LNCAP (cell line): ENCODE measurements around the gene NOS1AP.

ENCODE experiments used
- TF ChIP-seq, protein P1 (sequence below): fragments of 450-650 bp; IDR thresholded peaks from 2 replicates; pipeline ENCODE4 v1.5.1; 2017; ENCODE audit warnings: mild to moderate bottlenecking

Gene NOS1AP

DNA sequence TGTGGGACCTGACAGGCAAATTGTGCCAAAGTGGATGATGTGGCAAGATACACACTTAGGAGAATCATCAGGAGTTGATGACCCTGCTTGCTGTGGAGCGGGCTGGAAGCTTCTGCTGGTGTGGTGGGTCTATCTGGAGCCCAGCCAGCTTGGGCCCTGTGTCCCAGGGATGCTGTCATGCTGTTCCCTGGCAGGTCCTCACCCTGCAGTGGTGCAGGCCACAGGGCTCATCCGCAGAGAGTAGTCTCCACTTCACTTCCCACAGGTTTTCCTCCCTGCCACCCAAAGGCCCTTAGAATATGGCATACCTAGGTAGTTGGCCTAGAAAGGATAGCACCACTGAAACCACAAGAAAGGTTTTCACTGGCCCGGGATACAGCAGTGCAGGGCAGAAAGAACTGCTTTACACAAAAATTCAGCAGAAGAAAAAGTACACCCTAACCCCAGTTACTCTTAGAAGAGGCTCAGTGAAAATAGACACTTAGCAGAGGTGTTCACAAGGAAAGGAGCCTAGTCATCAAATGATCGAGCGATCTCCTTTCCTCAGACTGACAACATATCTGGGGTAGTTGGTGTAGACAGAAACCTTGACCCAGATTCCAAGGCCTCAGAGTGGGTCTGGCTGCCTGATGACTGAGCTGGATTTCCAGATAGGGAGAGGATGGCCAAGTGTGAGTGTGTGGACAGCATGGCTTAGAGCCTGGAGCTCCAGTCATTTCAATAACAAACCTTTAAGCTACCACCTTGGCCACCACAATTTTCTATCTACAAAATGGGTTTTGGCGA is 310.8 kb downstream of the NOS1AP start:
- TF ChIP-seq, protein P1, sequence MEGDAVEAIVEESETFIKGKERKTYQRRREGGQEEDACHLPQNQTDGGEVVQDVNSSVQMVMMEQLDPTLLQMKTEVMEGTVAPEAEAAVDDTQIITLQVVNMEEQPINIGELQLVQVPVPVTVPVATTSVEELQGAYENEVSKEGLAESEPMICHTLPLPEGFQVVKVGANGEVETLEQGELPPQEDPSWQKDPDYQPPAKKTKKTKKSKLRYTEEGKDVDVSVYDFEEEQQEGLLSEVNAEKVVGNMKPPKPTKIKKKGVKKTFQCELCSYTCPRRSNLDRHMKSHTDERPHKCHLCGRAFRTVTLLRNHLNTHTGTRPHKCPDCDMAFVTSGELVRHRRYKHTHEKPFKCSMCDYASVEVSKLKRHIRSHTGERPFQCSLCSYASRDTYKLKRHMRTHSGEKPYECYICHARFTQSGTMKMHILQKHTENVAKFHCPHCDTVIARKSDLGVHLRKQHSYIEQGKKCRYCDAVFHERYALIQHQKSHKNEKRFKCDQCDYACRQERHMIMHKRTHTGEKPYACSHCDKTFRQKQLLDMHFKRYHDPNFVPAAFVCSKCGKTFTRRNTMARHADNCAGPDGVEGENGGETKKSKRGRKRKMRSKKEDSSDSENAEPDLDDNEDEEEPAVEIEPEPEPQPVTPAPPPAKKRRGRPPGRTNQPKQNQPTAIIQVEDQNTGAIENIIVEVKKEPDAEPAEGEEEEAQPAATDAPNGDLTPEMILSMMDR: no peak

DNA sequence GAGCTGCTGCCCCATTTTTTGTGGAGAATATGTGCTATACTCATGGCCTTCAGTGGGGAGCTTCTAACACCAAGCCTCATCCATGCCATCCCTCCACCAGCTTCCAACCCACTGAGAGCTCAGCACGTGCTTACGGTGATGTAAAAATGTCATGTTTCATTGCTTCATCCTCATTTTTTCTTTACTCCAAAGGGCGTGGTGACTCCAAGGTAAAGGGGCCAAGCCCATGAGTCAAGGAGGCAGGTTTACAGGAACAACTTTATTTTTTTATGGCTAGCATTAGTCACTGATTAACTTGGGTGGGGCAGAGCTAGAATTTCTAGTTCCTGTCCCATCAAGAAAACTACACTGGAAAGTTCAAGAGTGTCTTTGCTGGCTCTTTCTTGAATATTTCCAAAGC is 311.9 kb downstream of the NOS1AP start, which contains the start of gene C1orf226:
Gene C1orf226, plus strand, starts transcription at position 346 of the 400 bp plus-strand sequence. CDS start 174 bp downstream, outside the sequence.
- TF ChIP-seq, protein P1: no peak

DNA sequence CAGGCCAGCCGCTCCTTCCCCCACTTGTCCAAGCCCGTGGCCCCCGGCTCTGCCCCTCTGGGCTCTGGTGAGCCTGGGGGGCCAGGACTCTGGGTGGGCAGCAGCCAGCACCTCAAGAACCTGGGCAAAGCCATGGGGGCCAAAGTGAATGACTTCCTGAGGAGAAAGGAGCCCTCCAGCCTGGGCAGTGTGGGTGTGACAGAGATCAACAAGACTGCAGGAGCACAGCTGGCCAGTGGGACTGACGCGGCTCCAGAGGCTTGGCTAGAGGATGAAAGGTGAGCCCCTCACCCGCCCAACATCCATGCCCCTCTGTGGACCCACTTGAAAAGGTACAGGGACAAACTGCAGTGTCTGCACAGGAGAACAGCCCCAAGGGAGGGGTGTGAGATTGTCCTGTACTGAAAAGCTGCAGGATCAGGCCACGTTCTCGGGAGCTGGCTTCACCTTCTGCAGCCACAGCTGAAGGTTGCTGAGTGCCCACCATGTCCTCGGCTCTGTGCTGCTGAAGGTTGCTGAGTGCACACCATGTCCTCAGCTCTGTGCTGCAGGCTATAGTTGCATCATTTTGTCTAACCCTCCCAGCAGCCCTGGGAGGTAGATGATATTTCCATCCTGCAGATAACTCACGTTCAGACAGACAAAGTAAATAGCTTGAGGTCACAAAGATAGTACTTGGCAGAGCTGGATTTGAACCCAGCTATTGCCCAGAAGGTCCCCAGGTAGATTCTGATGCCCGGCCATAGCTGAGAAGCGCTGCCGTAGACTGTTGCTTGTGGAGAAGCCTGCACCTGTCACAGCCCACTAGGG is 312.7 kb downstream of the NOS1AP start:
- TF ChIP-seq, protein P1: no peak

DNA sequence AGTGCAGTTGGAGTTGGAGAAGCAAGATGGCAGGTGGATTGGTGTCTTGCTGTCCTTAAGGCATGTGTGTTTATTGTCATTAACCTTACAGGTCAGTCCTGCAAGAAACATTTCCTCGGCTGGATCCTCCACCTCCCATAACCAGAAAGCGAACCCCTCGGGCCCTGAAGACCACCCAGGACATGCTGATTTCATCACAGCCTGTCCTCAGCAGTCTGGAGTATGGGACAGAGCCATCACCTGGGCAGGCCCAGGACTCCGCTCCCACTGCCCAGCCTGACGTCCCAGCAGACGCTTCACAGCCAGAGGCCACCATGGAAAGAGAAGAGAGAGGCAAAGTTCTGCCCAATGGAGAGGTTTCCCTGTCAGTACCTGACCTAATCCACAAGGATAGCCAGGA is 313.6 kb downstream of the NOS1AP start:
- TF ChIP-seq, protein P1: no peak

DNA sequence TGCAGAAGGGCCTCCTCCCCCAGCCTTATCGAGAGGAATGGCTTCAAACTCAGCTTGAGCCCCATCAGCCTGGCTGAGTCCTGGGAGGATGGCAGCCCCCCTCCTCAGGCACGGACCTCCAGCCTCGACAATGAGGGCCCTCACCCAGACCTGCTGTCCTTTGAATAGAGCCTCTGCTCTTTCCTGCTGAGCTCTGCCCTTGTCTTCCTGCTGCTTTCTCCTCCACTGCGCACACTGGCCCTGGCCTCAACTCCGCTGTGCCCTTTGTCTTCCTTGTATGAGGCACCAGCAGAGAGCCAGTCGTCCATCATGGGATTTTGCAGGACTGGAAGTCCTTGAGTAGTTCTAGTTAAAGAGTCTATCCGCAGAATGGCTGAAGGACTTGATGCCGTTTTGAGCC is 314.0 kb downstream of the NOS1AP start:
- TF ChIP-seq, protein P1: no peak

DNA sequence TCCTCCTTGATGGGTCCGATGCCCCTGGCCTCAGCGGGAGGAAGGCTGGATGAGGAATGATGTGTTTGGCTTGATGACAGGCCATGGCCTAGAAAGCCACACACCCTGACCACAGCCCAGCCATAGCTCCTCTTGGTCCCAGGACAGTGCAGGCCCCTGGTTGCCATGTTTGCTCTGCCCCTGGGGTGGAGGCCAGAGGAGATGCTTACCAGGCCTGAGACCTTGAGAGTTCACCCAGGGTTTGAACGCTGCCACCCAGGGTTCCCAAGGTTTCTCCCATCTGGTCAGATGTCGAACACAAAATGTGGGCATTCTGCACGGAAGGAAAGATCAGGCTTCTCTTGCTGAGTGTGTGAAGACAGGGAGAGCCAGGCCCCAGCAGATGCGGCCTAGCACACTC is 314.6 kb downstream of the NOS1AP start:
- TF ChIP-seq, protein P1: no peak

DNA sequence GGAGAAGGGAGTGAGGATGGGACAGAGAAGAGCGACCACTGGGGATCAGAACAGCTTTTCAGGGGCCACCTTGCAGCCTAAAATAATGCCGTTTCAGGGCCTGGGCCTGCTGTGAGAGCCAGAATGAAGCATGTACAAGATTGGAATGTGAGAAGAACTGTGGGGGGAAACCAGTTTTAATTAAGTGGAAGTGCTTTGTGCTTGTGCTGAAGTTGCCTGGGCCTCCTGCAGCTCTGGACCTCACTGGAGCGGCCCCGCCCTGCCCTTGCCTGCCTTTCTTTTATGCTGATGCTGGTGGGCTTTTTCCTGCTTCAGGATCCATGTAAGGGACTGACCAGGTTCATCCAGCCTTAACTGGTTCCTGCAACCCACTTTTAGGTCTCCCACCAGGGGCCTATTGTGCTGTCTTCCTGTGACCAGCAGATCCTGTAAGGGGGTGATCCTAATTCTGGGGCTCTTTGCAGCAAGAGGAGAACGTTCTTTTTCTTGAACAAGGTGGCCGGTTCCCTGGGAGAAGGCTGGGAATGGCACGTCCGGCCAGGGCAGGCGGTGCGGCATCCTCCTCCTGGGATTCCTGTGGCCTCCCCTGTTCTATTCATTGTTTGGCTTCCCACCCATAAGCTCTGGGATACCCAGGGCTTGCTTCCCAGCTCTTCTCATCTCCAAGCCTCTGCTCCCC is 315.2 kb downstream of the NOS1AP start:
- TF ChIP-seq, protein P1: no peak
